Fibroblast of skin of right quadriceps (primary cell): ENCODE results near the gene TBC1D4.

ENCODE experiments used
- DNase-seq: peaks from one replicate; pipeline ENCODE4 v3.0.0-alpha.2; 2013

Gene TBC1D4

GRCh38 chr13:75482070-75482819 lies at the start of gene TBC1D4:
Gene TBC1D4 (minus strand): TSS chr13:75482169. CDS start chr13:75481767, 402 bp downstream.
- DNase-seq: peak; percentile 87

GRCh38 chr13:75530549-75530961 lies 48.6 kb upstream of the TBC1D4 start:
- no peak for DNase-seq

- no peak for DNase-seq
Measured at GRCh38 chr13:75521956-75522355, 40.0 kb upstream of the TBC1D4 start.

GRCh38 chr13:75518439-75519088 lies 36.6 kb upstream of the TBC1D4 start:
- no peak for DNase-seq

GRCh38 chr13:75514080-75514995 lies 32.4 kb upstream of the TBC1D4 start:
- peak; percentile 57 for DNase-seq

- no peak for DNase-seq
Measured at GRCh38 chr13:75513271-75513670, 31.3 kb upstream of the TBC1D4 start.

- DNase-seq: no peak
Measured at GRCh38 chr13:75512253-75512652, 30.3 kb upstream of the TBC1D4 start.

- DNase-seq: no peak
Measured at GRCh38 chr13:75511051-75511625, 29.2 kb upstream of the TBC1D4 start.

- DNase-seq: no peak
Measured at GRCh38 chr13:75508002-75508548, 26.1 kb upstream of the TBC1D4 start.

- DNase-seq: no peak
Measured at GRCh38 chr13:75507027-75508001, 25.3 kb upstream of the TBC1D4 start.

GRCh38 chr13:75506018-75506417 lies 24.0 kb upstream of the TBC1D4 start:
- DNase-seq: no peak

GRCh38 chr13:75505327-75505726 lies 23.4 kb upstream of the TBC1D4 start:
- DNase-seq: no peak

GRCh38 chr13:75495938-75496337 lies 14.0 kb upstream of the TBC1D4 start:
- peak; percentile 85 for DNase-seq

- peak; percentile 28 for DNase-seq
Measured at GRCh38 chr13:75494491-75494890, 12.5 kb upstream of the TBC1D4 start.

GRCh38 chr13:75493156-75493555 lies 11.2 kb upstream of the TBC1D4 start:
- DNase-seq: no peak

GRCh38 chr13:75492389-75492788 lies 10.4 kb upstream of the TBC1D4 start:
- DNase-seq: peak; percentile 64

- DNase-seq: no peak
Measured at GRCh38 chr13:75491376-75491775, 9.4 kb upstream of the TBC1D4 start.

GRCh38 chr13:75489502-75490263 lies 7.7 kb upstream of the TBC1D4 start:
- peak; percentile 57 for DNase-seq

GRCh38 chr13:75486146-75487062 lies 4.4 kb upstream of the TBC1D4 start:
- no peak for DNase-seq
